SK-N-SH (cell line): Measurements from ENCODE around the gene PCSK2. TPM values are rescaled to one million over a fixed set of nuclear protein-coding genes. Genes with fewer than 3 reads are reported as not detected.

Experiments
- CTCF ChIA-PET: fragments of 300-600, 350-600 bp; formaldehyde crosslinking; extraction: SDS; loops from one replicate; lab custom pipeline; 2021; lab: Yijun Ruan, JAX
- POLR2A ChIA-PET: fragments of 350-600 bp; sonication (Branson Sonifier 250); formaldehyde crosslinking; extraction: SDS; loops from one replicate; lab custom pipeline; 2020; ENCODE audit warnings: antibody characterized with exemption, inconsistent platforms; lab: Yijun Ruan, JAX
- DNase-seq: peaks from one replicate; pipeline ENCODE4 v3.0.0; 2012
- H2AFZ ChIP-seq: fragments of 200-600 bp; sonication (generic); 2 replicates; pipeline ENCODE4 v1.8.1; 2016; ENCODE audit warnings: antibody characterized with exemption, mild to moderate bottlenecking, low read depth
- H3F3A ChIP-seq: fragments of 200-600 bp; sonication (generic); replicated peaks from 2 replicates; pipeline ENCODE3; 2016; ENCODE audit warnings: antibody characterized with exemption, mild to moderate bottlenecking; ENCODE audit not compliant: insufficient read depth
- H3K27ac ChIP-seq, 2 experiments: fragments of 200-500 bp in 1 of 2; fragments of 200-600 bp in 1 of 2; sonication (Bioruptor generic) in 1 of 2; sonication (generic), shearing (Covaris generic) in 1 of 2; 2 replicates each; pipeline versions ENCODE4 v1.5.1 to v1.6.1; 2014 to 2016; ENCODE audit warnings: low read depth in 2 of 2, inconsistent platforms in 1 of 2, low read length in 1 of 2, mild to moderate bottlenecking in 1 of 2, mixed read lengths in 1 of 2
- H3K27me3 ChIP-seq: fragments of 200-600 bp; sonication (generic), shearing (Covaris generic); 2 replicates; pipeline ENCODE4 v1.6.1; 2016; ENCODE audit warnings: mixed run types; ENCODE audit not compliant: insufficient read depth
- H3K36me3 ChIP-seq, 2 experiments: fragments of 200-500 bp in 1 of 2; fragments of 200-600 bp in 1 of 2; sonication (Bioruptor generic) in 1 of 2; sonication (generic) in 1 of 2; replicated peaks in 1 of 2; 2 replicates each; pipeline versions ENCODE3 to v1.5.1; 2014 to 2016; ENCODE audit warnings: low read length in 1 of 2, mild to moderate bottlenecking in 1 of 2; ENCODE audit not compliant: insufficient read depth in 2 of 2, control insufficient read depth in 1 of 2
- H3K4me1 ChIP-seq, 2 experiments: fragments of 200-500 bp in 1 of 2; fragments of 200-600 bp in 1 of 2; sonication (Bioruptor generic) in 1 of 2; sonication (generic), shearing (Covaris generic) in 1 of 2; 2 replicates each; pipeline versions ENCODE4 v1.5.1 to v1.6.1; 2014 to 2016; ENCODE audit warnings: low read depth in 1 of 2, low read length in 1 of 2, mixed run types in 1 of 2; ENCODE audit not compliant: insufficient read depth in 2 of 2, control insufficient read depth in 1 of 2
- H3K4me2 ChIP-seq: fragments of 200-600 bp; sonication (generic), shearing (Covaris generic); 2 replicates; pipeline ENCODE4 v1.6.1; 2017; ENCODE audit warnings: mixed run types
- H3K4me3 ChIP-seq, 2 experiments: fragments of 200-500 bp in 1 of 2; fragments of 200-600 bp in 1 of 2; sonication (Bioruptor generic) in 1 of 2; sonication (generic), shearing (Covaris generic) in 1 of 2; 2 replicates each; pipeline versions ENCODE4 v1.5.1 to v1.8.1; 2014 to 2016; ENCODE audit warnings: low read depth in 2 of 2, inconsistent platforms in 1 of 2, low read length in 1 of 2, mild to moderate bottlenecking in 1 of 2, mixed read lengths in 1 of 2, moderate library complexity in 1 of 2
- H3K79me2 ChIP-seq: fragments of 200-600 bp; sonication (generic); 2 replicates; pipeline ENCODE4 v1.8.1; 2017; ENCODE audit warnings: mild to moderate bottlenecking; ENCODE audit not compliant: insufficient read depth
- H3K9ac ChIP-seq: fragments of 200-600 bp; sonication (generic); 2 replicates; pipeline ENCODE4 v1.6.1; 2017; ENCODE audit warnings: mixed run types
- H3K9me2 ChIP-seq: fragments of 200-600 bp; sonication (generic); 2 replicates; pipeline ENCODE4 v1.6.1; 2017; ENCODE audit warnings: mixed run types
- H3K9me3 ChIP-seq: fragments of 200-600 bp; sonication (generic); 2 replicates; pipeline ENCODE4 v1.6.1; 2017; ENCODE audit warnings: mixed run types, mild to moderate bottlenecking, moderate library complexity
- H4K20me1 ChIP-seq: fragments of 200-600 bp; sonication (generic); 2 replicates; pipeline ENCODE4 v1.6.1; 2017; ENCODE audit warnings: mild to moderate bottlenecking, mixed run types; ENCODE audit not compliant: insufficient read depth
- CHD2 ChIP-seq: fragments of 150-350 bp; IDR thresholded peaks from 2 replicates; pipeline ENCODE4 v1.6.1; 2018; ENCODE audit warnings: low read length; ENCODE audit not compliant: partially characterized antibody
- EP300 ChIP-seq, 2 experiments: IDR thresholded peaks; 2 replicates each; pipeline versions ENCODE4 v1.4.0 to v1.6.1; 2012; ENCODE audit warnings: borderline replicate concordance in 1 of 2, low read depth in 1 of 2, low read length in 1 of 2
- FOXM1 ChIP-seq: IDR thresholded peaks from 2 replicates; pipeline ENCODE4 v1.4.0; 2012; ENCODE audit warnings: low read depth, mild to moderate bottlenecking
- GATA2 ChIP-seq: sonication (generic); formaldehyde crosslinking; IDR thresholded peaks from 2 replicates; pipeline ENCODE4 v1.5.0; 2020; ENCODE audit warnings: mild to moderate bottlenecking, missing genetic modification reagents
- IRF3 ChIP-seq: fragments of 150-350 bp; IDR thresholded peaks from 2 replicates; pipeline ENCODE4 v1.6.1; 2016; ENCODE audit warnings: mild to moderate bottlenecking, low read depth, low read length
- JUND ChIP-seq: IDR thresholded peaks from 2 replicates; pipeline ENCODE4 v1.4.0; 2012
- MEF2A ChIP-seq: IDR thresholded peaks from 2 replicates; pipeline ENCODE4 v1.4.0; 2012; ENCODE audit warnings: low read depth, borderline replicate concordance
- POLR2AphosphoS5 ChIP-seq: IDR thresholded peaks from 2 replicates; pipeline ENCODE4 v1.6.1; 2012; ENCODE audit warnings: low read depth, low read length
- REST ChIP-seq: IDR thresholded peaks from 2 replicates; pipeline ENCODE4 v1.6.1; 2012; ENCODE audit warnings: mild to moderate bottlenecking, low read depth, low read length, moderate library complexity
- TAF1 ChIP-seq: IDR thresholded peaks from 2 replicates; pipeline ENCODE4 v1.6.1; 2012; ENCODE audit warnings: low read depth, mild to moderate bottlenecking, low read length, moderate library complexity, borderline replicate concordance
- WGBS: methylation state at CpG from one replicate; pipeline ENCODE4 v1.1.6; 2017; ENCODE audit warnings: low lambda C conversion rate; 5-methylcytosine and 5-hydroxymethylcytosine counted together
- polyA plus RNA-seq, 3 experiments: library from polyadenylated mRNA; depleted of rRNA; stranded (reverse); fragments of >200 nt; gene quantifications; 2 replicates each; pipeline ENCODE4 v1.2.3, GENCODE V29; 2012

PCSK2 gene
- polyA plus RNA-seq, 1 of the 3 experiments (the other 2 are of a cell fraction) = not detected

DNA sequence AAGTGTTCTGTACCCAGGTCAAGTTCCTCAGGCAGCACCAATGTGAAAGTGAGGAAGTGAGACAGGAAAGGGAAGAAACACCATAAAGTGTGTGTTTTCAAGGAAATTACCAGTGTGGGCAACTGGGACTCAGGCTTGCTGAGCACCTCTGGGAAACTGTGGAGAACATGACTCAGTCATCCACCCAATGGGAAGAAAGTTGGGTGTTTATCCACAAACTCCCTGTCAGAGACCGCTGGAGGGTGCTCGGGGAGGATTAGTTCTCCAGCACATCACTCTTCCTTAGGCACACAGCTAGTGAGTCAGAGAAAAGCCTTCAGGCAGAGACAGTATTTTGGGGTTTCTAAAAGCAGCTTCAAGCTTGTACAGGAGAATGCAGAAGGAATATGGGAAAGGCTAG lies 93.6 kb downstream of the PCSK2 start (continued):
- TF ChIP-seq REST = no peak
- TF ChIP-seq MEF2A = no peak
- no peak for TF ChIP-seq TAF1
- TF ChIP-seq FOXM1 = no peak
- no peak for TF ChIP-seq EP300 (IDR thresholded peaks at IDR 0.05; ENCODE audit: borderline replicate concordance in 1 of 2, low read depth in 1 of 2, low read length in 1 of 2)
- no peak for TF ChIP-seq IRF3

- Histone ChIP-seq H2AFZ (no peak overlapping the region), H3K4me1 (no peaks in the 10 kb centered on the region), H3K79me2 (no peaks in the 10 kb centered on the region), H3K9ac (no peak overlapping the region), H3K4me3 (no peak overlapping the region), H3K9me2 (no peaks in the 10 kb centered on the region), H3K9me3 (no peaks in the 10 kb centered on the region), H3K4me2 (no peak overlapping the region), H4K20me1 (no peaks in the 10 kb centered on the region), H3K27me3 (no peaks in the 10 kb centered on the region), H3F3A (no peaks in the 10 kb centered on the region), H3K27ac (no peak overlapping the region), H3K36me3 (no peaks in the 10 kb centered on the region)
- POLR2A ChIA-PET = no interaction called here
- DNase-seq = no peak
- CTCF ChIA-PET = no interaction called here
- no peak for TF ChIP-seq IRF3
- no peak for TF ChIP-seq POLR2AphosphoS5
- no peak for TF ChIP-seq CHD2
- TF ChIP-seq MEF2A = no peak
- no peak for TF ChIP-seq JUND
- TF ChIP-seq REST = no peak
- TF ChIP-seq GATA2 (CRISPR knock-in tag) = no peak
- 14% methylated on average over 2 of the region's 2 CpGs for WGBS
Measured at GRCh38 chr20:17326096-17326495, 99.3 kb downstream of the PCSK2 start.
